DOHH2 (cell line): ENCODE data around the gene SETD3.

Source experiments
- CTCF ChIP-seq: fragments of 200-600 bp; sonication (generic); IDR thresholded peaks from one replicate; pipeline ENCODE4 v1.5.1; 2014; ENCODE audit warnings: antibody characterized with exemption, mild to moderate bottlenecking, low read depth, low read length; ENCODE audit not compliant: poor library complexity, severe bottlenecking
- EZH2phosphoT487 ChIP-seq: fragments of 200-600 bp; sonication (generic); IDR thresholded peaks from 2 replicates; pipeline ENCODE4 v1.6.1; 2017; ENCODE audit warnings: borderline replicate concordance, mild to moderate bottlenecking, antibody characterized with exemption, low read length, moderate library complexity, mixed read lengths

DNA sequence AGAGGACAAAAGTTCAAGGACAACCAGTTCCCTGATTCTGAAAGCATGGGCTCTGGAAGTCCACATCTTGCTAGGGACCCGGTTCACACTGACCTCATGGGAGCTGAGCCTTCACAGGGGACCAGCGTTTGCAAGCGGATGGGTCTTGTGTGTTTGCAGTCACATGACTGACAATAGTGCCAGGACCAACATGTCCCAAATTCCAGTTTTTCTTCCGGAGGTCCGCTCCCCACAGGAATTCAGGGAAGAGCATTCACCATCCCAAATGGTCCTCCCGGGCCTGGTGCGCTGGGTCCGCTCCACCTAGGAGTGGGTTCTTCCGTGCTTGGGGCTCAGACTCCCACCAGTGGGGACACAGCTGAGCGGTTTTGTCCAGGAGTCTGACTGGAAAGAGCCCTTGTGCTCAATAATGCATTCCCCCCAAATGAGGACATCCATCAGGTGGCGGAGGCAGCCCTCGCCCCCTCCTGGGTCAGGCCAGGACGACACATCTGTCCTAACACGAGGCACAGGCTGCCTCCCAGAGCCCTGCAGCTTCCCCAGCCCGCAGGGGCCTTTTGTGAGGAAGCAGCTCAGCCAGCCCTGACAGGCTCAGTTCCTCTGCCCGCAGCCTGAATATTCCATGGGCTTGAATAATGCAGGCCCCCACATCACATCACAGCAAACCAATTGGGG, 116.9 kb downstream of the SETD3 start:
- no peak for TF ChIP-seq CTCF
- no peak for TF ChIP-seq EZH2phosphoT487
